ENCODE results near the gene MTHFSD. TPM values are rescaled to one million over a fixed set of nuclear protein-coding genes. Genes with fewer than 3 reads are reported as not detected.

MTHFSD gene
- total RNA-seq, 1 donor from 2014 or later = 27.7 TPM

DNA sequence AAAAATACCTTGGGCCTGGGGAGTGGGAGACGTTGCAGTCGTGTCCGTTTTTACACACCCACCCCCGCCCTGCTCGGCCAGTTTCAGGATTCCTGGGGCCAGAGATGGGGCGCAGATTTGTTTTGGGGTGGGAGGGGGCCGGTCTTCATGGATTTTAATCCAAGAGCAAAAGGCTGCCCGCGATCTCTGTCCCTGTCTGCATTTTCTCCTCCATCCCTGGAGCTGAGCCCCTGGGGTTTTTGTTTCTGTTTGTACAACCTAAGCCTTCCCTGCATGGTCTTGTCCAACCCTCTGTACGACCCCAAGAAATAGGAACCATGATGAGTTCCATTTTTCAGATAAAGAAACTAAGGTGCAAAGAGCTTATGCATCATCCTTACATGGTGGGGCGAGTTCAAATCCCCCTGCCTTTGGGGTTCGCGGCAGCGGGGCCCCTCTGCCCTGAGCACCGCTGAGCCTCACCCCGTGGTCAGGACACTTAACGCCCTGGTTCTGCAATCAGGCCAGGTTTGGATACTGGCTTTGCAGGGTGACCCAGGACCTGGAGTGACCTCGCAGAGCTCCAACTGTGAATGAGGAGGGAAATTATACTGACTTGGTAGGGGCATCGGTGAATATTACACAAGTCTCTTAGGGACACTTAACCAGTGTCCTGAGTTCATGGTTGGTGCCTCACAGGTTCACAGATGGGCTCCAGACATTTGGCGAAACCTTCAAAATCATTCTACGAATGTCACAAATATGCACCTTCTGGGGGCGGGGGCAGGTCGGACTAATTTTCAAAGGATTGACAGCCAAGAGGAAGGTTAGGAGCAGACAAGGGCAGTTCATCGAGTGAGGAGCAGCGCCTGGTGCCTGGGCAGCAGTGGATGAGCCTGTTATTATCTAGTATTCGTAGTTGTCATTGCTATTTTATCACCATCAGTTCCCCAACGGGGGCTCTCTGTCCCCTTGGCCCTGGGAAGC is 48.9 kb downstream of the MTHFSD start:
- peak overlapping the region; percentile 64 for H3K4me3 Mint-ChIP-seq (ENCODE audit: unreplicated experiment)
- H3K9me3 Mint-ChIP-seq (ENCODE audit: unreplicated experiment) = peaks cover 13% of the 10 kb centered on the region
- peaks cover 10% of the 10 kb centered on the region for H3K4me1 Mint-ChIP-seq (ENCODE audit: low read depth, unreplicated experiment)
- no peaks in the 10 kb centered on the region for H3K36me3 Mint-ChIP-seq (ENCODE audit: unreplicated experiment)
- no peak overlapping the region for H3K27ac Mint-ChIP-seq (ENCODE audit: unreplicated experiment)
- no peak for DNase-seq
- TF ChIP-seq, protein P1, sequence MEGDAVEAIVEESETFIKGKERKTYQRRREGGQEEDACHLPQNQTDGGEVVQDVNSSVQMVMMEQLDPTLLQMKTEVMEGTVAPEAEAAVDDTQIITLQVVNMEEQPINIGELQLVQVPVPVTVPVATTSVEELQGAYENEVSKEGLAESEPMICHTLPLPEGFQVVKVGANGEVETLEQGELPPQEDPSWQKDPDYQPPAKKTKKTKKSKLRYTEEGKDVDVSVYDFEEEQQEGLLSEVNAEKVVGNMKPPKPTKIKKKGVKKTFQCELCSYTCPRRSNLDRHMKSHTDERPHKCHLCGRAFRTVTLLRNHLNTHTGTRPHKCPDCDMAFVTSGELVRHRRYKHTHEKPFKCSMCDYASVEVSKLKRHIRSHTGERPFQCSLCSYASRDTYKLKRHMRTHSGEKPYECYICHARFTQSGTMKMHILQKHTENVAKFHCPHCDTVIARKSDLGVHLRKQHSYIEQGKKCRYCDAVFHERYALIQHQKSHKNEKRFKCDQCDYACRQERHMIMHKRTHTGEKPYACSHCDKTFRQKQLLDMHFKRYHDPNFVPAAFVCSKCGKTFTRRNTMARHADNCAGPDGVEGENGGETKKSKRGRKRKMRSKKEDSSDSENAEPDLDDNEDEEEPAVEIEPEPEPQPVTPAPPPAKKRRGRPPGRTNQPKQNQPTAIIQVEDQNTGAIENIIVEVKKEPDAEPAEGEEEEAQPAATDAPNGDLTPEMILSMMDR (IDR thresholded peaks at IDR 0.05; ENCODE audit: partially characterized antibody, unreplicated experiment) = no peak
- H3K27me3 Mint-ChIP-seq (ENCODE audit: unreplicated experiment) = peaks cover 54% of the 10 kb centered on the region

DNA sequence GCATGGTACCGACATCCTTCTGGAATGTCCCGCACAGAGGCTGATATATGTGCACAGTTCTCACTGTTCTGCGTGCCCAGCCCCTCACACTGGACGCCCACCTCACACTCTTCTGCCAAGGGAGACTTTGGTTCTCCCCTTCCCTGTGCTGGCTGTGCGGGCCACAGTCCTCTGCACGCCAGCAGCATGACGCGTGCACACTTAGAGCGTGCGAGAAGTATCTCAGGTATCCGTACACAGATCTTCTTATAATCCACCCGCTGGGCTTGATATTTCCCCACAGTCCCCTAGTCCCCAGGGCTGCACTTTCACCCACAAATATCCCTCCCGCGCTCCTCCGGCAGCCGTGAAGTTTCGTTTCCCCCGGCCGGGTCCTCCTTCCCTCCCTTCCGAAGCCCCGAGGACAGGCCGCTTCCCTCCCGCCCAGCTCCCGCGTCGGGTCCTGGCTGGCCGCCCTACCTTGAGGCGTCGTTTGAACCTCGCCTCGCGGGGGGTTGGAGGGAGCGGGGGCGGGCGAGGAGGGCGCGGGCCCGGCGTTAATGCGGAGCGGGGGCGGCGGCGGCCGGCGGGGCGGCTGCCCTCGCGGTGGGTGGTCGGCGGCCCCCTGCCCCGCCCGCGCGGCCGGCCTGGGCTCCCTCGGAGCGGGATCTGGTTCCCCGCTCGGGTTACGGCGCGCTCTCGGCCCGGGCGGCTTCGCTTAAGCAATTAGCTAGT is 49.7 kb downstream of the MTHFSD start:
- H3K4me1 Mint-ChIP-seq (ENCODE audit: low read depth, unreplicated experiment) = peaks cover 10% of the 10 kb centered on the region
- TF ChIP-seq, protein P1 (IDR thresholded peaks at IDR 0.05; ENCODE audit: partially characterized antibody, unreplicated experiment) = no peak
- peaks cover 15% of the 10 kb centered on the region for H3K9me3 Mint-ChIP-seq (ENCODE audit: unreplicated experiment)
- no peak overlapping the region for H3K27ac Mint-ChIP-seq (ENCODE audit: unreplicated experiment)
- peak; percentile 50 for DNase-seq
- no peaks in the 10 kb centered on the region for H3K36me3 Mint-ChIP-seq (ENCODE audit: unreplicated experiment)
- H3K4me3 Mint-ChIP-seq (ENCODE audit: unreplicated experiment) = peak overlapping the region; percentile 32
- peaks cover 52% of the 10 kb centered on the region for H3K27me3 Mint-ChIP-seq (ENCODE audit: unreplicated experiment)

DNA sequence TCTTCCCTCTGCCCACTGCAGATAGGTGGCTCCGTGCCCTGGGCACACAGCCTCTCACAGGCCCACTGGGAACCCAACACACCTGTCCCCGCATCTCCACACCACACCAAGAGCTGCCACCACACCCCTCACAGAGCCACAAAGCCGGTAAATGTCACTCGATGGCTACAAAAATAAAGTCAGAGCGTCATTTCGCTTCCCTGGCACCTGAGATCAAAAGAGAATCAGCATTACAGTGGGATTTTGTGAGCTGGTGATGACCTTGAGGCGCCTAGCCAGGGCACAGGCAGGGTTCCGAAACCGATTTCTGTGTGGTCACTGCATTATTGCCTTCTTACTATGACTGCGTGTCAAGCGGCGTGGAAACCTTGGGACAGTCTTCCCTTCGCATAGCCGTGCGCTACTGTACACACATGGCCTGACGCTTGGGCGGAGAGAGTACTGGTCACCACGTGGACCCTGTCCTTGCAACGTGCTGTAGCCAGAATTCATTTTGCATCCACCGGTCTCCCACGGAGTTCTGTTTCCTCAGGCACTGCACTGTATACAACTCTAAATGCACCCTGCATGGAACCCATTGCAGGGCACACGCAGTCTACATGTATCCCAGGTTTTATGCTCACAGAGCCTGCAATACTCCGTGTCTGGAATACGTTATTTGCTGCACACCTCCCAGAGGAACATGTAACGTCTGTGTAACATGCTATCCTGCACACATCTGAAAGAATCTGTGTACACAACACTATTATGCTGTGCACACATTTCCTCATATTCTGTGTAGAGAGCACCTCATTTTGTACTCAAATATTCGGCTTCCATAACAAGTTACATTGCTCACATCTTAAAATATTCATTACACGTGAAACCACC is 50.5 kb downstream of the MTHFSD start:
- Mint-ChIP-seq H3K4me3 (ENCODE audit: unreplicated experiment) (peak overlapping the region; percentile 32), H3K4me1 (ENCODE audit: low read depth, unreplicated experiment) (peaks cover 12% of the 10 kb centered on the region), H3K27ac (ENCODE audit: unreplicated experiment) (no peak overlapping the region)

DNA sequence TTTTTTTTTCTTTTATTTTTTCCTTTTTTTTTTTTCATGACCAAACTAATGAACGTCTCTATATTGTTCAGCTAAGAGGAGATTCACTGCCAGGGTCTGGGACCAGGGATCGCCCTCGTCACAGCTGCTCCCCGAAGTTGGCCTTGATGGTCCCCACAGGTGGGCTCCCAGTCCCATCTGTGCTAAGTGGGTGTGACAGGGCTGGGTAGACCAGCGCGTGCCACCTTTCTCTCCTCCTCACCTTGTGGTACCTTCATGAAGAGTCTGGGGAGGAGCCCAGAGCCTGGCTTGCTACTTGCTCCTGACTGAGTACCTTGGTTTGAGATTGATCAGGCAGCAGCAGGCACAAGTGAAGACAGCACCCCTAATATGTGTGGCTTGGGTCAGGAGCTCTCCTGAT is 51.2 kb downstream of the MTHFSD start:
- Mint-ChIP-seq H3K36me3 (ENCODE audit: unreplicated experiment) (no peaks in the 10 kb centered on the region), H3K27me3 (ENCODE audit: unreplicated experiment) (peaks cover 53% of the 10 kb centered on the region), H3K27ac (ENCODE audit: unreplicated experiment) (no peak overlapping the region), H3K4me1 (ENCODE audit: low read depth, unreplicated experiment) (peaks cover 18% of the 10 kb centered on the region), H3K9me3 (ENCODE audit: unreplicated experiment) (peaks cover 20% of the 10 kb centered on the region), H3K4me3 (ENCODE audit: unreplicated experiment) (no peak overlapping the region)
- TF ChIP-seq, protein P1 (IDR thresholded peaks at IDR 0.05; ENCODE audit: partially characterized antibody, unreplicated experiment) = no peak
- no peak for DNase-seq

More for the DNA sequence above, 50.5 kb downstream of the MTHFSD start:
- H3K27me3 Mint-ChIP-seq (ENCODE audit: unreplicated experiment) = peaks cover 52% of the 10 kb centered on the region
- TF ChIP-seq, protein P1 (IDR thresholded peaks at IDR 0.05; ENCODE audit: partially characterized antibody, unreplicated experiment) = no peak
- H3K9me3 Mint-ChIP-seq (ENCODE audit: unreplicated experiment) = peaks cover 18% of the 10 kb centered on the region
- H3K36me3 Mint-ChIP-seq (ENCODE audit: unreplicated experiment) = no peaks in the 10 kb centered on the region
- DNase-seq = no peak
